OCI-M1 (cell line): Measurements from ENCODE around the gene ARHGAP8.

Experiments used
- DNase-seq: peaks from one replicate; lab custom pipeline; 2025; lab: John Stamatoyannopoulos, UW

Gene ARHGAP8

GRCh38 chr22:44752285-44753188 lies at the start of gene ARHGAP8:
TSS of gene ARHGAP8 (plus strand) at chr22:44752575. CDS start at chr22:44786528, 33,953 bp downstream.
- no peak for DNase-seq

DNA sequence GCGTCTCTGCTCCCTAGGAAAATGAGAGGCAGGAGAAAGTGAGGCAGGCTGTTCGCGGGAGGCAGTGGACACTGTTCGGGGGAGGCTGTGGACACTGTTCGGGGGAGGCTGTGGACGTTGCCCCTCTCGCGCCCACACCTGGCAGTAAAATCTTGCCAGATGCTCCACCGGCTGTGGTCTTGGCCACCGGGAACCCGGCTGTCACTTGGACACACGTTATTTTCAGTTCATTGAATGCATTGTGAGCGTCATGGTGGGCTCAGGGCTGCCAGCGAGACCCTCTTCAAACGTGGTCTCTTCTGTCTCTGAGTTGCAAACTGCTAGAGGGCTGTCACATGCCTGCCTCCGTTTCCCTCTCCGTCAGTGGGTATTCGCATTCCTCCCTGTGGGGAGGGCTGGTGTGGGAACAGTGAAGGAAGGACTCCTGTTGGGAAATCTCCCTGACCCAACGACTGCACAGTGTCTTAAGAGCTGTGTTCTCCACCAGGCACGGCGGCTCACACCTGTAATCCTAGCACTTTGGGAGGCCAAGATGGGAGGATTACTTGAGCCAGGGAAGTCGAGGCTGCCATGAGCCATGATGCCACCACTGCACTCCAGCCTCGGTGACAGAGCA lies 49.0 kb upstream of the ARHGAP8 start:
- no peak for DNase-seq

DNA sequence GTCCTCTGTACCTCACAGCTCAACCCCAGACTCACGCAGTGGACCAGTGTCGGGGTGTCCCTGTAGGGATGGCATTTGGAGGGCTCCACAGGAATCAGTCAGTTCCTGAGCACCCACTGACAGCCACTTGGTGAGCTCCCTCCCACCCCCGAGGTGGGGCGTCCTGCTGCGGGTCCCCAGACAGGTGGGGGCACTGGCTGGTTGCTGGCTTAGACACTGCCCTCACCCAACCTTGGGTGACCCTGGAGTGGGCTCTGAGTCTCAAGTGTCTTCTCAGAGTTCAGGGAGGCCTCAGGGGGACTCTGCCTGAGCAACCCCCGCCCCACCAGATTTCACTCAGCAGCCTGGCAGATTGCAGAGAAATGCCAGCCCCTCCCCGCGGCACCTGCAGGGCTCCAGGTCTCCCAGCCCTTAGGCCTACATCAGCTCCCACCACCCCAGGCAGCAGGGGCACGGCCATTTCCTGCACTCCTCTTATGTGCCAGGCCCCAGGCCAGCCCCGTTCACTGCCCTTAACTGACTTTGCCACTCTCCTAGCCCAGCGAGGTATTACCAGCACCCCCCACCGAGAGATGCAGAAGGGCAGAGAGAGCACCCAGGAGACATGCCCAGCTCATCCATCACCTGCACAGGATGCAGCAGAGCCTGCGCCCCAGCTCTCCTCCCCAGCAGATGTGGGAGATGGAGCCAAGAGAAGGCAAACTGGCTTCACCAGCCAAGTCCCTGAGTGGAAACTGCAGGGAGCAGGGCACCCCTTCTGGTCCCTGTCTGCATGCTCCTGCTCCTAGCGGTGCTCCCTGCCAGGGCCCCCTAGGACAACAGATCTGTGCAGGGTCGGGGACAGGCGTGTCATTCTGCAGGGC lies 48.0 kb upstream of the ARHGAP8 start:
- DNase-seq = no peak

GRCh38 chr22:44705022-44705297 lies 47.4 kb upstream of the ARHGAP8 start:
- DNase-seq = no peak

GRCh38 chr22:44706488-44706887 lies 45.9 kb upstream of the ARHGAP8 start:
- DNase-seq = no peak

GRCh38 chr22:44707178-44707577 lies 45.2 kb upstream of the ARHGAP8 start:
- no peak for DNase-seq

GRCh38 chr22:44707752-44708151 lies 44.6 kb upstream of the ARHGAP8 start:
- no peak for DNase-seq

DNA sequence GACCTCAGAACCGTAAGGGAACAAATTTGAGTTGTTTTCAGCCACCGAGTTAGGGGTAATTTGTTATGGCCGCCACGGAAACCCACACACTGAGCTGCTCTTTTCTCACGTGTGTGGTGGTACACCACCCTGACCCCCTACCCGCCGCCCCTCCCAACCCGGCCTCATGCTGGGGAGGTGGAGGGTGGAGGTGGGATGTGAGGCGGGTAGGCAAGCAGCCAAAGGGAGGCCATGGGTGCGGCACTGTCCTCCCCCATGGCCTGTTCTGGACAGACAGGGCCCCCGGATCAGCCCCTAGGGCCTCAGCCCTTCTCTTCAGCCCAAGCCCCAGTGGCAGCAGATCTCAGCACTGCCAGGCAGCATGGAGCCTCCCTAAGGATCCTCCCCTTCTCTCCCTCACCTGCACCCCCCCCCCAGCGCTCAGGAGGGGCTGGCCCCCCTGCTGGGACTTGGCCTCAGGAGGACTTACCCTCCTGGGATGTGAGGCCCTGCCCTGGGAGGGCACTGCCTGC lies 42.4 kb upstream of the ARHGAP8 start:
- DNase-seq = no peak

DNA sequence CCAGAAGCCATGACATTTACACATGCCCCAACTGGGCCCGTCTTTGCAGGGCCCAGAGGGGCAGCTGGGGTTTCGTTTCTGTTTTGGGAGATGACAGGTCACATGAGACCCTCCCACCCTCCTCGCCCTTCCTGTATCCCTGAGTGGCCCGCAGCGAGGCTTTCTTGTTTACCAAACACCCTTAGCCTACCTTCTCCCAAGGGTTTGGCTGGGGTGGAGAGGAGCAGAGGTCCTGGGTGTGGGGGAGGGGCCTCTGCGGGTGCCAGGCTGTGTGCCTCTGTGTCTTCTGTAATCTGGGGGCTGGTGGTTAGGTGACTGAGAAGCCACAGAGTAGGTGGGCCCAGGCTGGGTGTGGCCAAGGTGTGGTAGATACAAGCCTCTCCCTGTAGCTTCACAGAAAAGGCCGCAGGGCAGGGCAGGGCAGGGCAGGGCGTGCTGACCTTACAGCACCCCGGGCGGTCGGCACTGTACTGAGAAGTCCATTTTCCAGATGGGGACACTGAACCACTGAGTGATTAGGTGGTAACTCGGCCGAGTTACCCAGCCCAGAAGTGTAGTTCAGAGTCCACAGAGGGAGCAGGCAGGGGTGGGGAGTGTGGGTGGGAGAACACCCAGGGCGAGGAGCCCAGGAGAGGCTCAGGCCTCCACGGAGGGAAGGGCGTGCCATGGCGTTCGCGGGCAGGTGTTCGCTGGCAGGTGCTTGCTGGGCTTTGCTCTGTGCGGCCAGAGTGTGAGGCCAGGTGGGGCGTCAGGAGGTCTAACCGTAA lies 41.7 kb upstream of the ARHGAP8 start:
- DNase-seq = no peak

- DNase-seq = no peak
Observed at GRCh38 chr22:44711241-44711560, 41.2 kb upstream of the ARHGAP8 start.

DNA sequence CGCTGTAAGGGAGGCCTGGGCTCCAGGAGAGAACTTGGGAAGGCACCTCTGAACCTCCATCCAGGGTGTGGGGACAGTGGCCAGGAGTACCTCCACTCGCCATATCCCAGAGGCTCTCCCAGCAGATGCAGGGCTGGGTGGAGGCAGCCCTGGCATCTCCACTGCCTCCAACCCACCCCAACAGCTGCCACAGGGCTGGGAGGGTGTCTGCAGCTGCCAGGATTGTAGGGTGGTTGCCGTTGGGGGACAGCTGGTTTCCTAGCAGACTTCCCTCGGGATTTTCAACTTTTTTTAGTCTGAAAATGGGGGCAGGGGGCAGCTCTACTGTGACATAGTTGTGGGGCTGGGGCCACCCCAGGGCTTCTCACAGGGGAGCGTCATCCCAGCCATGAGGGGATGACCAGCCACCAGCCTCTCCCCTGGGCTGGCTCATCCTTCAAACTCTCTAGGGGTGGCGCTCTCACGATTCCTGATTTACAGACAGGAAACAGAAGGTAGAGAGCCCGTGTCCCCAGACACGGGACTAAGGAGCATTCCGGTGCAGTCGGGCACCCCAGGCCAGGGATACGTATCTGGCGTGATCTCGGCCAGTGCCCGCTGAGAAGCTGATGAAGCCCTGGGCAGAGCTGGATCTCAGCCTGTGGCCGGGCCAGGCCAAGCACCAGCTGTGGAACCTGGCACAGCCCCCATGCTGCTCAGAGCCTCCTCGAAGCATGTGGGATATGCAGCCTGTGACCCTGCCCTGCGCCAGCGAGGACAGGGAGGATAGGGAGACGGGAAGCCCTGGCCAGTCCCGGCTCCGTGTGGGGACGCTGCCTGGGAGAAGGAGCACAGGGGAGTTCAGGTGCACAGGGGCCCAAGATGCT lies 40.5 kb upstream of the ARHGAP8 start:
- DNase-seq = no peak

- DNase-seq = no peak
Observed at GRCh38 chr22:44712962-44713361, 39.4 kb upstream of the ARHGAP8 start.

- no peak for DNase-seq
Observed at GRCh38 chr22:44714703-44715350, 37.5 kb upstream of the ARHGAP8 start.

GRCh38 chr22:44718418-44718817 lies 34.0 kb upstream of the ARHGAP8 start:
- DNase-seq = no peak

DNA sequence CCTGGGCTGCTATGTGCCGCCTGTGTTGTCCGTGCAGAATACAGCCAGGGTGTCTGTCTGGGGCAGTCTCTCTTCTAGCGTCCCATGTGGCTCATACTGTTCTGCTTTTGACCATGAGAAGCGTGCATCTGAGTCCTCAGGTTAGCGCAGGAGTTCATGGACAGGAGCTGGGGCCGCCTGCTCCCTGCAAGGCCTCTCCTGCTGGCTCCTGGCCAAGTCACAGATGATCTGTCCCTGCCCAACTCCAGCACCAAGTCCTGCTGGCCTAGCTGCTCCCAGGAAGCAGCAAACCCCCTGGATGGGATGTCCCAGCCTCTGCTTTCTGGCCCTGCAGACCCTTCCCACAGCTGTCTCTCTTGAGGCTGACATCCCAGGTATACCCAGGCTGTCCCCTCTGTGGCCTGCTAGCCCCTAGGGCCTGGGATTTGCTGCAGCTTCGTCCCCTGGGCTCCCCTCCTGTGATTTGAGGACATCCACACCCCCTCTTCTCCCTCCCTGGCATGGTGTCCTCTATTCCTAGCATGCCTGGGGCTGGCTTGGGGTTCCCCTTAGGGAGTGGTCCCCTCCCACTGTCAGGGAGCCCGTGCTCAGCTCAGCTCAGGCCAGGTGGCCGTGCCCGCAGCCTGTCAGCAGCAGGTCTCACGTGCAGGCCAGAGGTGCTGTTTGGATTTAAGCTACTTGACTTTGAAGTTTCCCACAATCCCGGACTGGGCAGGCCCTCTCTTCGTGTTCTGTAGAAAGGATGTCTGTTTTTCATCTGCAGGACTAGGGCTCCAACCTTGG lies 32.6 kb upstream of the ARHGAP8 start:
- DNase-seq = no peak

- DNase-seq = no peak
Observed at GRCh38 chr22:44721213-44721612, 31.2 kb upstream of the ARHGAP8 start.

GRCh38 chr22:44722611-44723010 lies 29.8 kb upstream of the ARHGAP8 start:
- no peak for DNase-seq

GRCh38 chr22:44723801-44724200 lies 28.6 kb upstream of the ARHGAP8 start:
- DNase-seq = peak; percentile 52

DNA sequence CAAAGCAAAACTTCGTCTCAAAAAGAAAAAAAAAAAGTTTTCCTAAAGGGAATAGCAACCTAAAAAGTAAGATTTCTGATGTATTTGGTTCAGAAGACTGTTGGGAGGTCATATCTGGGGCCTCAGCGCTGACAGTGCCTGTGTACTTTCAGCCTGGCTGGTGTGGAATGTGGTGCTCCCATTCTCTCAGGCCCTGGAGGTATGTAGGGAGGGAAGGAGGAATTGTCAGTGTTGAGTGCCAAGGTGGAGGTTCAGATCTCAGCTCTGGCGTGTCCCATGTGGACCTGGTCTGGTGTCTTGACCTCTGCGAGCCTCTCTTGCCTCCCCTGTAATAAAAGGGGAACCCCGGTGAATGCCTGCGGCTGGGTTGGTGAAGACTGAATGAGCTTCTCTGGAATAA lies 28.0 kb upstream of the ARHGAP8 start:
- DNase-seq = no peak

DNA sequence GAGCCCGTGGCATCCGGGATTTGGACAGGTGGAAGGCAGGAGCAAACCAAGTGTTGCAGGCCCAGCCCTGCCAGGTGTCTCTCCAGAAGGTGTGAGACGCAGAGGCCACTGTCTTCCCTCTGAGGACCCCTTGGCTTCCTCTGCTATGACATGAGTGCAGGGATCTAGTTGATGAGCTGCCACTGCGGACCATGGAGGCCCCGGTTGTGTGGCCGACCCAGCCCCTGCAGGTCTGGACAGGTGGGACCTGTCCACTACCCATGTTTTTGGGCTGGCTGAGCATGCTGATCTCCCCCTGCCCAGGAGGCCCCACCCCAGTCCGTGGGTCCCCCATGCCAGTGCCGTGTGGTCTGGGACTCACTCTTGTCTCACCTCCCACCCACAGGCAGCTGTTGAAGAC lies 27.5 kb upstream of the ARHGAP8 start:
- DNase-seq = no peak
